HepG2 (cell line): ENCODE data around the gene MS4A18. TPM values are rescaled to one million over a fixed set of nuclear protein-coding genes. Genes with fewer than 3 reads are reported as not detected.

Experiments used
- ATAC-seq: fragments of 200-7000 bp; cut with Tn5 transposase; 3 replicates; pipeline ENCODE4 v1.9.1; 2020; ENCODE audit warnings: mild to moderate bottlenecking, moderate library complexity
- BruUV-seq: library from RNA; stranded (reverse); fragments of 400-500 nt; replicated peaks from 2 replicates; lab custom pipeline; 2021; lab: Mats Ljungman, UMichigan
- CTCF ChIA-PET: fragments of 300-600 bp; formaldehyde crosslinking; extraction: SDS; loops from one replicate; lab custom pipeline; 2021; ENCODE audit warnings: low total read pairs, inconsistent platforms, low intra/inter-chr PET ratio; lab: Yijun Ruan, JAX
- POLR2A ChIA-PET: fragments of 350-600 bp; sonication (Branson Sonifier 250); formaldehyde crosslinking; loops from one replicate; lab custom pipeline; 2020; ENCODE audit warnings: antibody characterized with exemption, inconsistent platforms; lab: Yijun Ruan, JAX
- DNase-seq: peaks from one replicate; pipeline ENCODE4 v3.0.0-alpha.2; 2015; ENCODE audit warnings: low spot score
- FAIRE-seq: peaks from 3 replicates; lab custom pipeline; 2011; peaks lifted over from hg19 to GRCh38; lab: Jason Lieb, UNC
- H2AFZ ChIP-seq: one replicate; pipeline ENCODE4 v1.6.1; 2011; ENCODE audit warnings: low read length, inconsistent platforms
- H3K27ac ChIP-seq: fragments of 300-600 bp; 3 replicates; pipeline ENCODE4 v1.8.0; 2011; ENCODE audit warnings: mixed run types, mild to moderate bottlenecking, mixed read lengths, low read length, inconsistent platforms; ENCODE audit not compliant: insufficient read depth; ENCODE audit errors: extremely low read length
- H3K27me3 ChIP-seq, 2 experiments: fragments of 200-600 bp in 1 of 2; 2 replicates in 1 of 2; 3 replicates in 1 of 2; pipeline versions ENCODE4 v1.6.0 to v1.8.0; 2011; ENCODE audit warnings: low read length in 2 of 2, mild to moderate bottlenecking in 2 of 2, moderate library complexity in 2 of 2, inconsistent platforms in 1 of 2; ENCODE audit not compliant: insufficient read depth in 2 of 2, control insufficient read depth in 1 of 2
- H3K36me3 ChIP-seq, 2 experiments: fragments of 200-600 bp in 1 of 2; replicated peaks in 1 of 2; 2 replicates in 1 of 2; 3 replicates in 1 of 2; pipeline versions ENCODE4 v1.5.1 to v1.8.0; 2011; ENCODE audit warnings: low read length in 2 of 2, inconsistent platforms in 1 of 2; ENCODE audit not compliant: insufficient read depth in 2 of 2, control insufficient read depth in 1 of 2
- H3K4me1 ChIP-seq: 2 replicates; pipeline ENCODE4 v1.5.1; 2012; ENCODE audit warnings: low read length, inconsistent platforms; ENCODE audit not compliant: insufficient read depth
- H3K4me2 ChIP-seq: 2 replicates; pipeline ENCODE4 v1.6.0; 2011; ENCODE audit warnings: low read depth, low read length, inconsistent platforms
- H3K4me3 ChIP-seq, 3 experiments: fragments of 200-600 bp in 1 of 3; sonication (generic), shearing (Covaris generic) in 1 of 3; replicated peaks in 1 of 3; 2 replicates each; pipeline ENCODE4 v1.5.1; 2011 to 2016; ENCODE audit warnings: low read length in 3 of 3, inconsistent platforms in 2 of 3, low read depth in 2 of 3, mild to moderate bottlenecking in 2 of 3, control low read depth in 1 of 3, mixed read lengths in 1 of 3; ENCODE audit not compliant: insufficient read depth in 1 of 3
- H3K79me2 ChIP-seq: one replicate; pipeline ENCODE4 v1.6.1; 2011; ENCODE audit warnings: low read length, inconsistent platforms; ENCODE audit not compliant: insufficient read depth
- H3K9ac ChIP-seq: 2 replicates; pipeline ENCODE4 v1.6.0; 2011; ENCODE audit warnings: mild to moderate bottlenecking, low read depth, low read length, inconsistent platforms; ENCODE audit not compliant: insufficient read depth
- H3K9me3 ChIP-seq: 2 replicates; pipeline ENCODE4 v1.5.1; 2012; ENCODE audit warnings: mild to moderate bottlenecking, low read length
- H4K20me1 ChIP-seq: 2 replicates; pipeline ENCODE4 v1.6.0; 2011; ENCODE audit warnings: inconsistent platforms, mild to moderate bottlenecking, low read length, moderate library complexity; ENCODE audit not compliant: insufficient read depth
- ATRX ChIP-seq: sonication (generic); formaldehyde crosslinking; IDR thresholded peaks from 2 replicates; pipeline ENCODE4 v1.4.0; 2020; ENCODE audit warnings: missing genetic modification reagents, borderline replicate concordance
- FOXM1 ChIP-seq: sonication (generic); formaldehyde crosslinking; IDR thresholded peaks from 2 replicates; pipeline ENCODE4 v1.5.0; 2020; ENCODE audit warnings: missing genetic modification reagents
- HNRNPH1 ChIP-seq: fragments of 200-400 bp; formaldehyde crosslinking; optimal IDR thresholded peaks from 2 replicates; pipeline ENCODE3; 2017; ENCODE audit warnings: mild to moderate bottlenecking, low read depth, low read length
- PHF20 ChIP-seq: sonication (generic); formaldehyde crosslinking; IDR thresholded peaks from 2 replicates; pipeline ENCODE4 v1.5.0; 2020; ENCODE audit warnings: mild to moderate bottlenecking, missing genetic modification reagents
- PRMT3 ChIP-seq: sonication (generic); formaldehyde crosslinking; IDR thresholded peaks from 2 replicates; pipeline ENCODE4 v1.8.1; 2022; ENCODE audit warnings: low read depth, mild to moderate bottlenecking, moderate library complexity, missing genetic modification reagents, borderline replicate concordance
- RELA ChIP-seq: sonication (generic); formaldehyde crosslinking; IDR thresholded peaks from 2 replicates; pipeline ENCODE4 v1.4.0; 2020; ENCODE audit warnings: missing genetic modification reagents
- RORA ChIP-seq: sonication (generic); formaldehyde crosslinking; IDR thresholded peaks from 2 replicates; pipeline ENCODE4 v1.5.0; 2020; ENCODE audit warnings: mild to moderate bottlenecking, missing genetic modification reagents, moderate library complexity
- XBP1 ChIP-seq: sonication (generic); formaldehyde crosslinking; IDR thresholded peaks from 2 replicates; pipeline ENCODE4 v1.5.0; 2020; ENCODE audit warnings: missing genetic modification reagents
- ZNF232 ChIP-seq: sonication (generic); formaldehyde crosslinking; IDR thresholded peaks from 2 replicates; pipeline ENCODE4 v1.4.0; 2020; ENCODE audit warnings: missing genetic modification reagents, borderline replicate concordance
- ZNF598 ChIP-seq: sonication (generic); formaldehyde crosslinking; IDR thresholded peaks from 2 replicates; pipeline ENCODE4 v1.5.1; 2020; ENCODE audit warnings: mild to moderate bottlenecking, missing genetic modification reagents, borderline replicate concordance
- WGBS: methylation state at CpG from one replicate; pipeline ENCODE4 v1.1.6; 2017; ENCODE audit warnings: low lambda C conversion rate; 5-methylcytosine and 5-hydroxymethylcytosine counted together
- in situ Hi-C: cut with HindIII; loops from 2 replicates; pipeline ENCODE4 v1.10.0; 2017; ENCODE audit warnings: low pct_unique_long_range_greater_than_20kb; ENCODE audit not compliant: extremely low pct_ligation_motif_present
- intact Hi-C: fragments of 100-400 bp; cut with micrococcal nuclease; formaldehyde crosslinking; loops from one replicate; pipeline ENCODE4 v1.10.0; 2022; ENCODE audit not compliant: unreplicated experiment
- polyA plus RNA-seq, 8 experiments: library from polyadenylated mRNA; depleted of rRNA in 3 of 8; stranded (reverse) in 7 of 8; unstranded in 1 of 8; fragments of >200 nt; fragmentation: Illumina TruSeq in 4 of 8; extraction: Trizol in 4 of 8; gene quantifications; 2 replicates each; pipeline versions ENCODE4 v1.2.1 to v1.2.3, GENCODE V29; 2011 to 2016; ENCODE audit warnings: low read depth in 4 of 8, missing spikeins in 1 of 8, mixed read lengths in 1 of 8; ENCODE audit not compliant: insufficient read depth in 1 of 8
- total RNA-seq, 5 experiments: library from RNA; depleted of rRNA; stranded (reverse); fragments of >200 nt; fragmentation: Illumina TruSeq; extraction: Trizol; gene quantifications; 2 replicates each; pipeline ENCODE4 v1.2.3, GENCODE V29; 2016; ENCODE audit warnings: low read depth in 1 of 5
- TF ChIP-seq, protein P1 (sequence below): sonication (generic); formaldehyde crosslinking; IDR thresholded peaks from 2 replicates; pipeline ENCODE4 v1.8.0; 2022; ENCODE audit warnings: low read depth, missing genetic modification reagents
- TF ChIP-seq, protein P2 (sequence below): sonication (generic); formaldehyde crosslinking; IDR thresholded peaks from 2 replicates; pipeline ENCODE4 v1.5.1; 2020; ENCODE audit warnings: mild to moderate bottlenecking, missing genetic modification reagents, borderline replicate concordance
- TF ChIP-seq, protein P3 (sequence below): sonication (generic); formaldehyde crosslinking; IDR thresholded peaks from 2 replicates; pipeline ENCODE4 v1.5.0; 2020; ENCODE audit warnings: mild to moderate bottlenecking, missing genetic modification reagents

The MS4A18 gene
- total and polyA plus RNA-seq, 2 of the 13 experiments (the other 11 are each of a cell fraction or from before 2014, with no cell fraction given) = not detected

DNA sequence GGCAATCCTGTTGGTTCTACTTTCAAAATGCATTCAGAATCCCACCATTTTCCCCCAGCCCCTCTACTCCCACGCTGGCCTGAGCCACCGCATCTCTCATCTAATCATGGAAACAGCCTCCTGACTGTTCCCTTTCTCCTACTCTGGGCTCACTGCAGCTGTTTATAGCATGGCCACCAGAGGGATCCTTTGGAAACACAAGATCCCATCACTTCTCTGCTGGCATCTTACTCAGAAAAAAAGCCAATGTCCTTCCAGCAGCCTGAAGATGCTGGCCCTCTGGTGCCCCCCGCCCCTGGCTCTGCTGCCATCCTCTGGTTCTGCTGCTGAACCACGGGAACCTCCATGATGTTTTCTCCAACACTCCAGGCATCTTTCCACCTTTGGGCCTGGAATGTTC lies 14.0 kb upstream of the MS4A18 start:
- WGBS = 2% methylated on average over 4 of the region's 4 CpGs
- in situ Hi-C loops (no loop called here), intact Hi-C loops (no loop called here)
- peak; percentile 74 for ATAC-seq
- H2AFZ ChIP-seq = no peak overlapping the region
- no peaks in the 10 kb centered on the region for H3K36me3 ChIP-seq
- no peak overlapping the region for H3K4me3 ChIP-seq
- POLR2A ChIA-PET = no interaction called here
- H3K4me1 ChIP-seq = no peaks in the 10 kb centered on the region
- no peaks in the 10 kb centered on the region for H3K9me3 ChIP-seq
- no peaks in the 10 kb centered on the region for H4K20me1 ChIP-seq
- H3K27me3 ChIP-seq = peaks cover 0 to 14% of the 10 kb centered on the region in 2 experiments; a peak in 1 of 5 replicates
- CTCF ChIA-PET = no interaction called here
- no peaks in the 10 kb centered on the region for H3K79me2 ChIP-seq
- H3K9ac ChIP-seq = no peak overlapping the region
- FAIRE-seq = no peak
- H3K27ac ChIP-seq = no peak overlapping the region
- H3K4me2 ChIP-seq = no peak overlapping the region
- no peak for DNase-seq
- no TSS peak for BruUV-seq
- TF ChIP-seq, protein P1, sequence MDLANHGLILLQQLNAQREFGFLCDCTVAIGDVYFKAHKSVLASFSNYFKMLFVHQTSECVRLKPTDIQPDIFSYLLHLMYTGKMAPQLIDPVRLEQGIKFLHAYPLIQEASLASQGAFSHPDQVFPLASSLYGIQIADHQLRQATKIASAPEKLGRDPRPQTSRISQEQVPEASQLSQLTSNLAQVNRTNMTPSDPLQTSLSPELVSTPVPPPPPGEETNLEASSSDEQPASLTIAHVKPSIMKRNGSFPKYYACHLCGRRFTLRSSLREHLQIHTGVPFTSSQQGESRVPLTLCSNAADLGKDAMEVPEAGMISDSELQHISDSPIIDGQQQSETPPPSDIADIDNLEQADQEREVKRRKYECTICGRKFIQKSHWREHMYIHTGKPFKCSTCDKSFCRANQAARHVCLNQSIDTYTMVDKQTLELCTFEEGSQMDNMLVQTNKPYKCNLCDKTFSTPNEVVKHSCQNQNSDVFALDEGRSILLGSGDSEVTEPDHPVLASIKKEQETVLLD = no peak
- no peak for TF ChIP-seq FOXM1 (CRISPR knock-in tag)
- TF ChIP-seq, protein P2, sequence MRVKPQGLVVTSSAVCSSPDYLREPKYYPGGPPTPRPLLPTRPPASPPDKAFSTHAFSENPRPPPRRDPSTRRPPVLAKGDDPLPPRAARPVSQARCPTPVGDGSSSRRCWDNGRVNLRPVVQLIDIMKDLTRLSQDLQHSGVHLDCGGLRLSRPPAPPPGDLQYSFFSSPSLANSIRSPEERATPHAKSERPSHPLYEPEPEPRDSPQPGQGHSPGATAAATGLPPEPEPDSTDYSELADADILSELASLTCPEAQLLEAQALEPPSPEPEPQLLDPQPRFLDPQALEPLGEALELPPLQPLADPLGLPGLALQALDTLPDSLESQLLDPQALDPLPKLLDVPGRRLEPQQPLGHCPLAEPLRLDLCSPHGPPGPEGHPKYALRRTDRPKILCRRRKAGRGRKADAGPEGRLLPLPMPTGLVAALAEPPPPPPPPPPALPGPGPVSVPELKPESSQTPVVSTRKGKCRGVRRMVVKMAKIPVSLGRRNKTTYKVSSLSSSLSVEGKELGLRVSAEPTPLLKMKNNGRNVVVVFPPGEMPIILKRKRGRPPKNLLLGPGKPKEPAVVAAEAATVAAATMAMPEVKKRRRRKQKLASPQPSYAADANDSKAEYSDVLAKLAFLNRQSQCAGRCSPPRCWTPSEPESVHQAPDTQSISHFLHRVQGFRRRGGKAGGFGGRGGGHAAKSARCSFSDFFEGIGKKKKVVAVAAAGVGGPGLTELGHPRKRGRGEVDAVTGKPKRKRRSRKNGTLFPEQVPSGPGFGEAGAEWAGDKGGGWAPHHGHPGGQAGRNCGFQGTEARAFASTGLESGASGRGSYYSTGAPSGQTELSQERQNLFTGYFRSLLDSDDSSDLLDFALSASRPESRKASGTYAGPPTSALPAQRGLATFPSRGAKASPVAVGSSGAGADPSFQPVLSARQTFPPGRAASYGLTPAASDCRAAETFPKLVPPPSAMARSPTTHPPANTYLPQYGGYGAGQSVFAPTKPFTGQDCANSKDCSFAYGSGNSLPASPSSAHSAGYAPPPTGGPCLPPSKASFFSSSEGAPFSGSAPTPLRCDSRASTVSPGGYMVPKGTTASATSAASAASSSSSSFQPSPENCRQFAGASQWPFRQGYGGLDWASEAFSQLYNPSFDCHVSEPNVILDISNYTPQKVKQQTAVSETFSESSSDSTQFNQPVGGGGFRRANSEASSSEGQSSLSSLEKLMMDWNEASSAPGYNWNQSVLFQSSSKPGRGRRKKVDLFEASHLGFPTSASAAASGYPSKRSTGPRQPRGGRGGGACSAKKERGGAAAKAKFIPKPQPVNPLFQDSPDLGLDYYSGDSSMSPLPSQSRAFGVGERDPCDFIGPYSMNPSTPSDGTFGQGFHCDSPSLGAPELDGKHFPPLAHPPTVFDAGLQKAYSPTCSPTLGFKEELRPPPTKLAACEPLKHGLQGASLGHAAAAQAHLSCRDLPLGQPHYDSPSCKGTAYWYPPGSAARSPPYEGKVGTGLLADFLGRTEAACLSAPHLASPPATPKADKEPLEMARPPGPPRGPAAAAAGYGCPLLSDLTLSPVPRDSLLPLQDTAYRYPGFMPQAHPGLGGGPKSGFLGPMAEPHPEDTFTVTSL (CRISPR knock-in tag) = no peak
- TF ChIP-seq ZNF232 (CRISPR knock-in tag) = no peak
- no peak for TF ChIP-seq XBP1
- TF ChIP-seq HNRNPH1 = no peak
- TF ChIP-seq RORA = no peak
- TF ChIP-seq PHF20 (CRISPR knock-in tag) = no peak
- TF ChIP-seq, protein P3, sequence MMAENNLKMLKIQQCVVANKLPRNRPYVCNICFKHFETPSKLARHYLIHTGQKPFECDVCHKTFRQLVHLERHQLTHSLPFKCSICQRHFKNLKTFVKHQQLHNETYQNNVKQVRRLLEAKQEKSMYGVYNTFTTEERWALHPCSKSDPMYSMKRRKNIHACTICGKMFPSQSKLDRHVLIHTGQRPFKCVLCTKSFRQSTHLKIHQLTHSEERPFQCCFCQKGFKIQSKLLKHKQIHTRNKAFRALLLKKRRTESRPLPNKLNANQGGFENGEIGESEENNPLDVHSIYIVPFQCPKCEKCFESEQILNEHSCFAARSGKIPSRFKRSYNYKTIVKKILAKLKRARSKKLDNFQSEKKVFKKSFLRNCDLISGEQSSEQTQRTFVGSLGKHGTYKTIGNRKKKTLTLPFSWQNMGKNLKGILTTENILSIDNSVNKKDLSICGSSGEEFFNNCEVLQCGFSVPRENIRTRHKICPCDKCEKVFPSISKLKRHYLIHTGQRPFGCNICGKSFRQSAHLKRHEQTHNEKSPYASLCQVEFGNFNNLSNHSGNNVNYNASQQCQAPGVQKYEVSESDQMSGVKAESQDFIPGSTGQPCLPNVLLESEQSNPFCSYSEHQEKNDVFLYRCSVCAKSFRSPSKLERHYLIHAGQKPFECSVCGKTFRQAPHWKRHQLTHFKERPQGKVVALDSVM = no peak
- no peak for TF ChIP-seq RELA (CRISPR knock-in tag)
- no peak for TF ChIP-seq ZNF598 (CRISPR knock-in tag)
- TF ChIP-seq ATRX = no peak
- no peak for TF ChIP-seq PRMT3 (CRISPR knock-in tag)
